HEK293T (cell line): ENCODE results near the gene ART1.

Experiments used
- CTCF ChIA-PET: fragments of 350-600 bp; formaldehyde crosslinking; extraction: SDS; loops from one replicate; lab custom pipeline; 2021; ENCODE audit warnings: antibody characterized with exemption, inconsistent platforms; lab: Yijun Ruan, JAX
- POLR2A ChIA-PET: fragments of 350-600 bp; formaldehyde crosslinking; extraction: SDS; loops from one replicate; lab custom pipeline; 2020; ENCODE audit warnings: antibody characterized with exemption, inconsistent platforms; lab: Yijun Ruan, JAX
- DNase-seq: peaks from one replicate; pipeline ENCODE4 v3.0.0; 2012; ENCODE audit warnings: mixed read lengths; ENCODE audit errors: extremely low spot score
- ARNT ChIP-seq: fragments of 450-650 bp; IDR thresholded peaks from 2 replicates; pipeline ENCODE4 v1.6.1; 2017; ENCODE audit warnings: mild to moderate bottlenecking
- BHLHE40 ChIP-seq: fragments of 450-650 bp; IDR thresholded peaks from 2 replicates; pipeline ENCODE4 v1.6.1; 2016; ENCODE audit warnings: mild to moderate bottlenecking, moderate library complexity, borderline replicate concordance
- CTBP1 ChIP-seq: fragments of 450-650 bp; IDR thresholded peaks from 2 replicates; pipeline ENCODE4 v1.6.1; 2016; ENCODE audit warnings: borderline replicate concordance
- ELF4 ChIP-seq: fragments of 450-650 bp; IDR thresholded peaks from 2 replicates; pipeline ENCODE4 v1.6.1; 2017; ENCODE audit warnings: antibody characterized with exemption
- FOXA1 ChIP-seq: fragments of 450-650 bp; IDR thresholded peaks from 2 replicates; pipeline ENCODE4 v1.6.1; 2016; ENCODE audit warnings: mild to moderate bottlenecking
- FOXK2 ChIP-seq: fragments of 450-650 bp; IDR thresholded peaks from 2 replicates; pipeline ENCODE4 v1.6.1; 2016; ENCODE audit warnings: mild to moderate bottlenecking
- FOXM1 ChIP-seq: fragments of 450-650 bp; IDR thresholded peaks from 2 replicates; pipeline ENCODE4 v1.6.1; 2017; ENCODE audit warnings: mild to moderate bottlenecking, borderline replicate concordance
- HDGF ChIP-seq: fragments of 450-650 bp; IDR thresholded peaks from 2 replicates; pipeline ENCODE4 v1.6.1; 2017; ENCODE audit warnings: antibody characterized with exemption, borderline replicate concordance
- L3MBTL2 ChIP-seq: fragments of 450-650 bp; conservative IDR thresholded peaks from 2 replicates; pipeline ENCODE4 v1.6.1; 2016; ENCODE audit warnings: mild to moderate bottlenecking
- LEF1 ChIP-seq: fragments of 450-650 bp; IDR thresholded peaks from 2 replicates; pipeline ENCODE4 v1.6.1; 2017; ENCODE audit warnings: mild to moderate bottlenecking, borderline replicate concordance
- NFRKB ChIP-seq: fragments of 450-650 bp; IDR thresholded peaks from 2 replicates; pipeline ENCODE4 v1.6.1; 2016; ENCODE audit warnings: mild to moderate bottlenecking, moderate library complexity
- PKNOX1 ChIP-seq: fragments of 450-650 bp; IDR thresholded peaks from 2 replicates; pipeline ENCODE4 v1.6.1; 2016
- SP1 ChIP-seq: fragments of 450-650 bp; IDR thresholded peaks from 2 replicates; pipeline ENCODE4 v1.6.1; 2017
- SUZ12 ChIP-seq: fragments of 450-650 bp; IDR thresholded peaks from 2 replicates; pipeline ENCODE4 v1.6.1; 2016; ENCODE audit warnings: mild to moderate bottlenecking
- TARDBP ChIP-seq: fragments of 450-650 bp; IDR thresholded peaks from 2 replicates; pipeline ENCODE4 v1.6.1; 2016
- ZNF384 ChIP-seq: fragments of 450-650 bp; IDR thresholded peaks from 2 replicates; pipeline ENCODE4 v1.6.1; 2016

ART1 gene

GRCh38 chr11:3617990-3618389 is 26.9 kb upstream of the ART1 start:
- DNase-seq = no peak
- ChIA-PET POLR2A (no interaction called here), CTCF (no interaction called here)
- TF ChIP-seq ZNF384 (no peak), TARDBP (no peak), SP1 (no peak), L3MBTL2 (no peak), LEF1 (no peak), FOXM1 (no peak), SUZ12 (no peak), ELF4 (no peak), NFRKB (no peak), CTBP1 (no peak), HDGF (no peak), FOXK2 (no peak), BHLHE40 (no peak)

- POLR2A ChIA-PET = no interaction called here
- TF ChIP-seq FOXK2 (no peak), BHLHE40 (no peak), ELF4 (no peak), SP1 (no peak), L3MBTL2 (no peak), FOXM1 (no peak), TARDBP (no peak), LEF1 (no peak), NFRKB (no peak), PKNOX1 (no peak), CTBP1 (no peak), SUZ12 (no peak), ZNF384 (no peak), HDGF (no peak), ARNT (no peak), FOXA1 (no peak)
- CTCF ChIA-PET = no interaction called here
- DNase-seq = no peak
These were observed 22.4 kb upstream of the ART1 start for GRCh38 chr11:3622521-3622920.

GRCh38 chr11:3623121-3623520 is 21.8 kb upstream of the ART1 start:
- DNase-seq = no peak
- CTCF ChIA-PET = no interaction called here
- TF ChIP-seq TARDBP = no peak
- no peak for TF ChIP-seq SP1
- no peak for TF ChIP-seq FOXA1
- TF ChIP-seq BHLHE40 = no peak
- TF ChIP-seq ELF4 = no peak
- no peak for TF ChIP-seq SUZ12
- no peak for TF ChIP-seq ARNT
- no peak for TF ChIP-seq PKNOX1
- TF ChIP-seq L3MBTL2 = no peak
- no peak for TF ChIP-seq FOXM1
- no peak for TF ChIP-seq HDGF
- no peak for TF ChIP-seq FOXK2
- POLR2A ChIA-PET = no interaction called here

GRCh38 chr11:3623767-3624458 is 21.0 kb upstream of the ART1 start:
- POLR2A ChIA-PET = no interaction called here
- DNase-seq = no peak
- TF ChIP-seq FOXA1 = no peak
- CTCF ChIA-PET = no interaction called here

- DNase-seq = no peak
- CTCF ChIA-PET = no interaction called here
- TF ChIP-seq PKNOX1 = no peak
- TF ChIP-seq FOXK2 = no peak
- TF ChIP-seq ELF4 = no peak
- TF ChIP-seq ZNF384 = no peak
- TF ChIP-seq L3MBTL2 = no peak
- TF ChIP-seq HDGF = no peak
- no peak for TF ChIP-seq ARNT
- no peak for TF ChIP-seq NFRKB
- TF ChIP-seq LEF1 = no peak
- no peak for TF ChIP-seq FOXA1
- no peak for TF ChIP-seq SP1
- TF ChIP-seq SUZ12 = no peak
- TF ChIP-seq CTBP1 = no peak
- no peak for TF ChIP-seq TARDBP
- TF ChIP-seq FOXM1 = no peak
- no peak for TF ChIP-seq BHLHE40
- POLR2A ChIA-PET = no interaction called here
These were observed 18.5 kb upstream of the ART1 start for GRCh38 chr11:3626250-3626960.

- ChIA-PET POLR2A (no interaction called here), CTCF (no interaction called here)
- DNase-seq = no peak
- no peak for TF ChIP-seq TARDBP
These were observed 17.6 kb upstream of the ART1 start for GRCh38 chr11:3627291-3627690.
